HG03045 (cell line): ENCODE measurements around the gene PCNX1.
"Not testable (repeated sequence)": the region's sequence is repeated elsewhere in the genome, so short reads cannot be mapped to it uniquely, and the experiment has no call there.

Experiments used
- ATAC-seq: cut with Tn5 transposase; IDR thresholded peaks from one replicate; pipeline ENCODE4 v1.9.1; 2021; ENCODE audit warnings: mild to moderate bottlenecking, moderate library complexity; ENCODE audit not compliant: unreplicated experiment

PCNX1 gene

DNA sequence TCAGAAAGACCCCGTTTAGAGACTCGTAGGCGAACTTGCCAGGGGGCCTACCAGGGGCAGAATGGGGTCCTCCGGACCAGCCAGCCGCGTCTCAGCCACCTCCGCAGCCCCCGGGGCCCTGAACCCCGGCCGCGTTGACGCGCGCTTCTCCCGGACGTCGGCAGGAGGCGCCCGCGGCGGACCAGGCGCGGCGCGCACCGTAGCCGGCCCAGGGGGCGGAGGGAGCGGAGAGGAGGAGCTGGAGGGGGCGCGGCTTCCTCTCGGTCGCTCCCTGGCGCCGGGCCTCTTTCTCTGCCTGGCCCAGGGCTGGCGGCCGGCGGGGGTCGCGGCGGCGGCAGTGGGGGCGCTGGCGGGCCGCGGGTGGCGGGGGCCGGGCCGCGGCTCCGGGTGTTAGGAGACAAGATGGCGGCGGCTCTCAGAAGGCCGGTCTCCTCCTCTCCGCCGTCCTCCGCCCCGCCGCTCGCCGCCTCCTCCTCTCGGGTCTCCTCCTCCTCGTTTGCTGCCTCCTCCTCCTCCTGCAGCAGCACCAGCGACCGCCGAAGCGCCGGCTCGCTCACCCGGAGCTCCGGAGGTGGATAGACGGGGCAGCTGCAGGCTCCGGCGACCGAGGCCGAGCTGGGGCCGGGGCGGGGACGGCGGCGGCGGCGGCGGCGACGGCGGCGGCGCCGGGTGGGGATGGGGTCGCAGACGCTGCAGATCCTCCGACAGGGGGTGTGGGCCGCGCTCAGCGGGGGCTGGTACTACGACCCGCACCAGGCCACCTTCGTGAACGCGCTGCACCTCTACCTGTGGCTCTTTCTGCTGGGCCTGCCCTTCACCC lies at the start of gene PCNX1:
PCNX1 (plus strand) TSS at position 284 of the 820 bp plus-strand sequence; CDS start at position 676, 392 bp downstream.
- peak; percentile 69 for ATAC-seq

DNA sequence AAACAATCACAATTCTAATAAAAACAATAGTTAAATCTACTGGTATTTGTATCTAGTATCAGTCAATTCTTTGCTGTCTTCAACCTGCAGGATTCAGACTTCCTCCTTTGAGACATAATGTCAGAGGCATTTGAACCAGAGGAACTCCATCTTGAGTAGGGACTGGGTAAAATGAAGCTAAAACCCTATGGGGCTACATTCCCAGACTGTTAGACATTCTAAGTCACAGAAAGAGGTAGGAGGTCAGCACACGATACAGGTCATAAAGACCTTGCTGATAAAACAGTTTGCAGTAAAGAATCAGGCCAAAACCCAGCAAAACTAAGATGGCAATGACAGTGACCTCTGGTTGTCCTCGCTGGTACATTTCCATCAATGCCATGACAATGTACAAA lies 49.8 kb upstream of the PCNX1 start:
- ATAC-seq: no peak

DNA sequence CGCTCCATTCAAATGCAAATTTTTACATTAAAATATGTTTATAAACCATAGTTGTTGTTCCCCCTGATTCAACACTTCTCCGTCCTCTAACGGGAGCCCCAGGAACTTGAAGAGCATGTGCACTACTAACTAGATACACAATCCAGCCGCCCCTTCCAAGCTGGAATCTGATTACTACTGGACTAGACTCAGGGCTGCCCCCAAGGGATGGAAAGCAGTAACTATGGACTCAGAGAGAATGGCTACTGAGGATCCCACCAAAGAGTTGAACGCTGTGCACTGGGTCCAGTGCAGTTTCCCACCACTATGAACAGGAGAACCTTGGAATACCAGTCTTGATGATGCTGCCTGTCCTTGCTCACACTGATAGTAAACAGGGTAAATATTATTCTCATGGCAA lies 48.6 kb upstream of the PCNX1 start:
- ATAC-seq: no peak

DNA sequence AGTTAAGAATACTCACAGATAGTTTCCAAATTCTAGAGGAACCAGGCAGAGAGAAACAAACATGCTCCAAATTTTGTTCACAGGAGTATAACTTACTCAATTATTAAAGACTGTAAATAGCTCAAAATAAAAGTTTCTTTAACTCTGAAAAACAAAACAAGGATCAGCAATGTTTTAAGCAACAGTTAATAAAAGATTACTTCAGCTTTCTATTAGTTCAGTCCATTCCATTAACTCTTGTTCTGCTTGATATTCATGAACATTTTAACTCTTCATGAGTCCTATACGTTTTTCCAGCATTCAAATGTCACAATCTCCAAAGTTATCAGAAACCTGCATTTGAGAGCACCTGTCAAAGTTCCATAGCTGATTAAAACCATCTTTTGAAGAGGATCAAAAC lies 40.3 kb upstream of the PCNX1 start:
- ATAC-seq: not testable (repeated sequence)

GRCh38 chr14:70871001-70871400 lies 36.3 kb upstream of the PCNX1 start:
- ATAC-seq: no peak

DNA sequence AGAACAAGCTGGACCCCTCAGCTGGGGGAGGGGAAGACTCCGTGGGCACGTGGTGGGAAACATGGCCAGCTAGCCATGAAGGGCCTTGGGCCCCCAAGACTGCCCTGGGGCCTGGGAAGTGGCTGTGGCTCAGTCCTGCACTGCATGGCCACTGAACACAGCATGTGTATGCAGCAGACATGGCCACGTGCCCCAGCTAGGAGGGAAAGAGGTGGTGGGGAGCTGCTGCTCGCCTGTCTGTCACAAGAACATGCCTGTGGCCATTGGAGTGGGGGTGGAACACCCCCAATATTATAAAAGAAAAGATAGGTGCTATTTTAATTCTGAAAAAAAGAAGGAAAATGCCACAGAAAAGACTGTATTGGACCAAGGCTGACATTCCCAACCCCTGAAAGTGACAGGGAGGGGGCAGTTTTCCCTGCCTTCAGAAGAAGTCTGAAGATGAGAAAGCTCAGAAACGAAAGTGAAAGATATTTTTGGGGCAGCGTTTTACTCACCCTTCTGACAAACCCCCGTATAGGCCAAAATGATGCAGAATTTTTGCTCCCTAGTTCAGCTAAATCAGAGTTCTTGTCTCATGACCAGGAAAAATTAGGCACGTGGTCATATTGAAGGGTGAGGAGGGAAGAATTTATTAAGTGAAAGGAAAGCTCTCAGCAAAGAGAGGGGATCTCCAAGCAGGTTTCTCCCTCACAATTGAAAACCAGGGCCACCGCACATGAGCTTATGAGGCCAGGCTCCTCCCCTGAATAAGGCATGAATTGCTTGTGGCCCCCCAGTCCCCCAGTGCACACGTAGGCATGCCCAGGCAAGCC lies 35.2 kb upstream of the PCNX1 start:
- no peak for ATAC-seq

DNA sequence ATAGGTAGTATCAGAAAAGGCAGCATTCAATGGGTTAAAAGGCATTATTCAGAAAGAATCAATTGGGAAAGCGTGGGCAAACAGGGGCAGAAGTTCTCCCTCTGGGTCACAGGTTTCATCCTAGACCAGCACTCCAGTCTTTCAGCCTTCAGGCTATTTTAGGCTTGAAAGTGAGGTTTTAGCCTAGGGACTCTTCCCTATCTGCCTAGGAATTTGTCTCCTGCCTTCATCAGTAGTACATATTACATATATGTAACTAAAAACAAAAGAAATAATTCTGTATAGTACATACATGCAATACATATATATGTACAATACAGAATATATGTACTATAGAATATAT lies 34.6 kb upstream of the PCNX1 start:
- ATAC-seq: no peak

DNA sequence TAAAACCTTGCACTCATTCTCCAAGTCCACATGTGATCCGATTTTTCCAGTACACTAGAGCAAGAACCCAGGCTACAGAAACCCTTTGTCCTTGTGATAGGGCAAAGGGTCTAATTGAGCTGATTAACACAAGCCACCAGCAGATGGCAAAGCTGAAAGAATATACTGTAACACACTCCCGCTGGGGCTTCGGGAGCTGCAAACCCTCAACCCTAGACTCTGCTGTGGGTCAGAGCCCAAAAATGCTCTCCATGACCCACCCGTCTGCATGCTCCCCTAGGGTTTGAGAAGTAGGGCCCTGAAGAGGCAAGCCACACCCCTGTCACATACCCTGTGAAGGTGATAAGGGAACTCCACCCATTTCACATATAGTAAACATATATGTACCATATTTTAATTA lies 33.6 kb upstream of the PCNX1 start:
- ATAC-seq: no peak

GRCh38 chr14:70875811-70876460 lies 31.3 kb upstream of the PCNX1 start:
- not testable (repeated sequence) for ATAC-seq

DNA sequence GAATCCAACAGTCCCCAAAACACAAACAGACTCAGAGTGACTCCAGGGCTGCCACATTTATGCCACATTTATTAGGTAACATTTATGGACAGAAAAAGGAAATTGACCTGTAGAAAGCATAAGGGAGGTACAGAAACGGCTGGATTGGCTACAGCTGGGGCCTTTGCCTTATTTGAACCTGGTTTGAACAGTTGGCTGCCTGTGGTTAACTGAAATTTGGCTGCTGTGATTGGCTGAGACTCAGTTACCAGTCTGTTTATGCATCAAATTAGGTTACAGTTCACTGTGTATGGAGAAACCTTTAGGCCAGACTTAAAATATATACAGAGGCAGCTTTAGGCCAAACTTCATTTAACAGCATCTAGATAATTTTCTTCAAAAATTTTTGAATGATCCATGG lies 27.8 kb upstream of the PCNX1 start:
- ATAC-seq: no peak

DNA sequence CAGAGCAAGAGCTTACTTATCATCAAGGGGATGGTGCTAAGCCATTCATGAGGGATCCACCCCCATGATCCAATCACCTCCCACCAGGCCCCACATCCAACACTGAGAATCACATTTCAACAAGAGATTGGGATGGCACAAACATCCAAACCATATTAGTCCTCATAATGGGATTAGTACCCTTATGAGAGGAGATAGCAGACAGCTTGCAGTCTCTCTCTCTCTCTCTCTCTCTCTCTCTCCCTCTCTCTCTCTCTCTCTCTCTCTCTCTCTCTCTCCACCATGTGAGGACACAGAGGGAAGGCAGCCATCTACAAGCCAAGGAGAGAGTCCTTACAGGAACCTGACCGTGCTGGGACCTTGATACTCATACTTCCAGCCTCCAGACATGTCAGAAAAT lies 26.4 kb upstream of the PCNX1 start:
- not testable (repeated sequence) for ATAC-seq

GRCh38 chr14:70881549-70882177 lies 25.6 kb upstream of the PCNX1 start:
- ATAC-seq: no peak

GRCh38 chr14:70882776-70883492 lies 24.3 kb upstream of the PCNX1 start:
- no peak for ATAC-seq

- no peak for ATAC-seq
These were observed 22.5 kb upstream of the PCNX1 start for GRCh38 chr14:70884595-70885342.

GRCh38 chr14:70885343-70886022 lies 21.8 kb upstream of the PCNX1 start:
- no peak for ATAC-seq

GRCh38 chr14:70886421-70887206 lies 20.6 kb upstream of the PCNX1 start:
- no peak for ATAC-seq

DNA sequence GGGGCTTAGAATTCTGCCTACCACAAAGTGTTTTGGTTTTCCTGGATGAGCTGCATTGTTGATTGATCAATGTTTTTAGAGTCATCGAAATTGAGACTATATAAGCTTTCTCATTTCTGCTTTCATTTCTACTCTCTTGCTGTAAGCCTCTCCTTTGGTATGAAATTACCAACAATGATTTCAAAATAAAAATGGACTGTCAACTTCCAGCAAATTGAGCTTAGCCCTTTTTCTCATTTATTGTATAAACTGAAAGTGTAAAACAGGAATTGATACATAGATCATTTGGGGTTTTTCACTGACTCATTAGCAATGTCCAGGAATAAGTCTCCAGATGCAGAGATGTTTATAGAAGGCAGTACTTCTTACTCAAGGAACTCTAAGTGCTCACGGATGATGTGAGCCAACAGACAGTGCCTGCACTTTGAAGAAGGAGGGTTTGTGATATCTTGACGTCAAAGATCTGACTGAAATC lies 20.0 kb upstream of the PCNX1 start:
- peak; percentile 43 for ATAC-seq

GRCh38 chr14:70887737-70888499 lies 19.3 kb upstream of the PCNX1 start:
- ATAC-seq: no peak
